SH-SY5Y (cell line): ENCODE results near the gene NHLRC4.

ENCODE experiments used
- GATA2 ChIP-seq: IDR thresholded peaks from 2 replicates; pipeline ENCODE4 v1.6.1; 2011; ENCODE audit warnings: mild to moderate bottlenecking, low read depth, low read length
- GATA3 ChIP-seq: IDR thresholded peaks from 2 replicates; pipeline ENCODE4 v1.6.1; 2011; ENCODE audit warnings: low read depth, mild to moderate bottlenecking, low read length, moderate library complexity

GRCh38 chr16:558298-559020 is 8.3 kb upstream of the NHLRC4 start:
- TF ChIP-seq GATA3 = no peak
- no peak for TF ChIP-seq GATA2
